Activated CD8-positive, alpha-beta T cell treated with anti-CD3 and anti-CD28 coated beads for 36 hours (primary cell): Measurements from ENCODE around the gene SMURF1. TPM values are rescaled to one million over a fixed set of nuclear protein-coding genes. Genes with fewer than 3 reads are reported as not detected.

Source experiments
- ATAC-seq: fragments of 200-7000 bp; cut with Tn5 transposase; one replicate; pipeline ENCODE4 v1.10.0; 2021; ENCODE audit warnings: mild to moderate bottlenecking, moderate library complexity
- CTCF ChIA-PET: fragments of 350-600 bp; sonication (Branson Sonifier 250); formaldehyde crosslinking; loops from one replicate; lab custom pipeline; 2021; ENCODE audit warnings: antibody characterized with exemption; lab: Charles Lee
- POLR2A ChIA-PET: fragments of 350-600 bp; sonication (Branson Sonifier 250); formaldehyde crosslinking; loops from one replicate; lab custom pipeline; 2021; ENCODE audit warnings: antibody characterized with exemption; lab: Charles Lee
- DNase-seq: peaks from one replicate; pipeline ENCODE4 v3.0.0-alpha.2; 2020
- H3K27ac Mint-ChIP-seq: one replicate; pipeline ENCODE4 v1.8.0; 2021; ENCODE audit warnings: mild to moderate bottlenecking, mixed read lengths
- H3K27me3 Mint-ChIP-seq: one replicate; pipeline ENCODE4 v1.8.0; 2021; ENCODE audit warnings: mixed read lengths
- H3K36me3 Mint-ChIP-seq: one replicate; pipeline ENCODE4 v1.8.0; 2021; ENCODE audit warnings: low read depth, mixed read lengths
- H3K4me1 Mint-ChIP-seq: one replicate; pipeline ENCODE4 v1.8.0; 2021; ENCODE audit warnings: low read depth, mixed read lengths
- H3K4me3 Mint-ChIP-seq: one replicate; pipeline ENCODE4 v1.8.0; 2021; ENCODE audit warnings: mild to moderate bottlenecking, moderate library complexity, mixed read lengths
- H3K9me3 Mint-ChIP-seq: one replicate; pipeline ENCODE4 v1.8.0; 2021; ENCODE audit warnings: mixed read lengths
- CTCF ChIP-seq: fragments of 200-600 bp; IDR thresholded peaks from one replicate; pipeline ENCODE4 v1.8.0; 2022; ENCODE audit warnings: antibody characterized with exemption, mild to moderate bottlenecking
- intact Hi-C: fragments of 100-400 bp; cut with micrococcal nuclease; formaldehyde crosslinking; loops from one replicate; pipeline ENCODE4 v1.10.0; 2022
- total RNA-seq, 2 experiments: library from RNA; stranded (reverse); gene quantifications; one replicate each; pipeline ENCODE4 v1.2.3, GENCODE V29; 2021

The SMURF1 gene
- total RNA-seq, 2 experiments from 2014 or later: 8.3 to 9.4 TPM

DNA sequence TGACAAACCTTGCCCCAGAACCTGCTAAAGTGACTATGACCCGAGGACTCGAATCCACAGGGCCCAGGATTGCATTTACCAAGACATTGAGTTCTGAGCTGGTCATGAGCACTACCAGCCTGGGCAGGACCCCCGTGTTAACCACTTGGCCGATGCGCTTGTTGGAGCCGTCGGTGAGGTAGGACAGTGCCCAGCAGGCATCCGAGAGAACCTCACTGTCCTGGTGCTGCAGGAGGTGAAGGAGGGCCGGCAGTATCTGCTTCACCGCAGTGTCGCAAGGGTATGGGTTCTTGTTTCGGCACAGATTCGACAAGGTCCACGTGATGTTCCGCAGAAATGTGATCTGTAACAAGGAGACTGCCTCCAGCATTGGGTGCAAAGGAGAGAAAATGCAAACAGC is 44.3 kb upstream of the SMURF1 start:
- Mint-ChIP-seq H3K4me3 (no peak overlapping the region), H3K4me1 (no peaks in the 10 kb centered on the region)
- POLR2A ChIA-PET: no interaction called here

DNA sequence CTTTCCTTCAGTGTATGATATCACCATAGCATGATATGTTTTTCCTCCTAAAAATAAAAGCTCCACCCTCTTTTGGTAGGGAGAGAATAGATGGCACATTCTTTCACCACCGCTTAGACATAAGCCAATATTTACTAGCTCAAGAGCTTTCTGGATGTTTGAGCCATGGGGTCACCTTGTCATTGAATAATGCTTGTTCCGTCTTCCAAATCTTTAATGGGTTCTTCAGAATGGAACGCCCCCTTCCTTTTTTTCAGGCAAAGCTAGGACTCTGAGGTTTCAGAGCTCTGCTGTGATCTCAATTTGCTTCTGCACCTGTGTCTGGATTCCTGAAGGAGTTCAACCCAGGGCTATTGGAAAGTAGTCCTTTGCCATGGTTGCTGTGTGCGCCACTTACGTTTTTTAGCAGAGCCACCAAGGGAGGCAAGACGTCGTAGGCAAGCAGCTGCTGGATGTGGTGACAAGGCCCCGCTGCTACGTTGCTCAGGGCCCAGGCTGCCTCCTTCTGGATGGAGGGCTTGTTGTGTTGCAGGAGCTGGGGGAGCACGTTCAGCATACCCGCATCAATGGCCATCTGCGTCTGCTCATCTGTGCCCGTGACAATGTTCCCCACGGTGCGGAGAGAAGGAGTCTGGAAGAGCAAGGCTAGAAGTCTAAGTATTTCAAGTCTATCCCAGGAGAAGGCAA is 40.8 kb upstream of the SMURF1 start:
- no peak for TF ChIP-seq CTCF
- H3K27me3 Mint-ChIP-seq: peaks cover 1% of the 10 kb centered on the region
- no peaks in the 10 kb centered on the region for H3K36me3 Mint-ChIP-seq
- no peak overlapping the region for H3K4me3 Mint-ChIP-seq
- no peaks in the 10 kb centered on the region for H3K4me1 Mint-ChIP-seq
- no peak for DNase-seq
- no peak overlapping the region for H3K27ac Mint-ChIP-seq
- CTCF ChIA-PET: no interaction called here
- H3K9me3 Mint-ChIP-seq: no peaks in the 10 kb centered on the region
- intact Hi-C loops: no loop called here
- ATAC-seq: no peak
- POLR2A ChIA-PET: interaction anchor here (1.2 kb wide), 1 partner anchor 11 kb away, joined by 6 read pairs; no protein-coding TSS in a partner anchor

More for the DNA sequence above, 44.3 kb upstream of the SMURF1 start:
- ATAC-seq (no peak), DNase-seq (no peak)
- CTCF ChIA-PET: no interaction called here
- intact Hi-C loops: no loop called here
- no peaks in the 10 kb centered on the region for H3K9me3 Mint-ChIP-seq
- H3K27me3 Mint-ChIP-seq: peaks cover 3% of the 10 kb centered on the region
- no peak for TF ChIP-seq CTCF
- no peaks in the 10 kb centered on the region for H3K36me3 Mint-ChIP-seq
- H3K27ac Mint-ChIP-seq: no peak overlapping the region

- Mint-ChIP-seq H3K4me1 (no peaks in the 10 kb centered on the region), H3K9me3 (no peaks in the 10 kb centered on the region), H3K27ac (no peak overlapping the region), H3K36me3 (no peaks in the 10 kb centered on the region), H3K4me3 (no peak overlapping the region), H3K27me3 (no peaks in the 10 kb centered on the region)
- no peak for ATAC-seq
- intact Hi-C loops: no loop called here
- ChIA-PET POLR2A (no interaction called here), CTCF (no interaction called here)
- no peak for DNase-seq
- no peak for TF ChIP-seq CTCF
Measured at GRCh38 chr7:99180067-99180650, 36.3 kb upstream of the SMURF1 start.

DNA sequence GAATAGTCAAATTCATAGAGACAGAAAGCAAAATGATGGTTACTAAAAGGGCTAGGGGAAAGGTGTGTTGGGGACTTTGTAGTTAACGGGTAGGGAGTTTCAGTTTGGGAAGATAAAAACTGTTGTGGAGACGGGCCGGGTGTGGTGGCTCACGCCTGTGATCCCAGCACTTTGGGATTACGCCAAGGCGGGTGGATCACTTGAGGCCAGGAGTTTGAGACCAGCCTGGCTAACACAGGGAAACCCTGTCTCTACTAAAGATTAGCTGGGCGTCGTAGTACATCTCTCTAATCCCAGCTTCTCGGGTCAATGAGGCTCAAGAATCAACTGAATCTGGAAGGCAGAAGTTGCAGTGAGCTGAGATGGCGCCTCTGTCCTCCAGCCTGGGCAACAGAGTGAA is 33.3 kb upstream of the SMURF1 start:
- ATAC-seq (no peak), DNase-seq (no peak)
- ChIA-PET POLR2A (no interaction called here), CTCF (no interaction called here)
- intact Hi-C loops: no loop called here
- H3K27ac Mint-ChIP-seq: no peak overlapping the region
- no peaks in the 10 kb centered on the region for H3K4me1 Mint-ChIP-seq
- TF ChIP-seq CTCF: no peak
- H3K4me3 Mint-ChIP-seq: no peak overlapping the region
- H3K27me3 Mint-ChIP-seq: no peaks in the 10 kb centered on the region
- no peaks in the 10 kb centered on the region for H3K36me3 Mint-ChIP-seq
- H3K9me3 Mint-ChIP-seq: no peaks in the 10 kb centered on the region

DNA sequence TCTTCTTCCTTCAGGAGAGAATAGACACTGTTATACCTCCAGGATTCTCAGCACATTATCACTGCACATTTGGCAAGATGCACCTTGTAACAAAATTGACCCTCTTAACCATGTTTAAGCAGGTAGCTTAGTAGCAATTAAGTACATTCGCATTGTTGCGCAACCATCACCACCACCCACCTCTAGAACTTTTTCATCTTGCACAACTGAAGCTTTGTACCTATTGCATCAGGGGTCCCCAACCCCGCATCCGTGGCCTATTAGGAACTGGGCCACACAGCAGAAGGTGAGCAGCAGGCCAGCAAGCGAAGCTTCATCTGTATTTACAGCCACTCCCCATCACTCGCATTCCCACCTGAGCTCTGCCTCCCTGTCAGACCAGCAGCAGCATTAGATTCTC is 29.9 kb upstream of the SMURF1 start:
- H3K9me3 Mint-ChIP-seq: no peaks in the 10 kb centered on the region
- ChIA-PET CTCF (interaction anchor here (0.9 kb wide), 1 partner anchor 43 kb away, joined by 3 read pairs; no protein-coding TSS in a partner anchor), POLR2A (interaction anchor here (1.7 kb wide), 1 partner anchor 11 kb away, joined by 6 read pairs; no protein-coding TSS in a partner anchor)
- no peak overlapping the region for H3K4me3 Mint-ChIP-seq
- DNase-seq: no peak
- H3K27me3 Mint-ChIP-seq: peaks cover 1% of the 10 kb centered on the region
- ATAC-seq: no peak
- intact Hi-C loops: no loop called here
- H3K4me1 Mint-ChIP-seq: no peaks in the 10 kb centered on the region
- no peak overlapping the region for H3K27ac Mint-ChIP-seq
- no peak for TF ChIP-seq CTCF
- H3K36me3 Mint-ChIP-seq: no peaks in the 10 kb centered on the region
